EL (cell line): Measurements from ENCODE around the gene ADCY6.

Experiments
- DNase-seq: peaks from one replicate; pipeline ENCODE4 v3.0.0-alpha.2; 2016

ADCY6 gene

DNA sequence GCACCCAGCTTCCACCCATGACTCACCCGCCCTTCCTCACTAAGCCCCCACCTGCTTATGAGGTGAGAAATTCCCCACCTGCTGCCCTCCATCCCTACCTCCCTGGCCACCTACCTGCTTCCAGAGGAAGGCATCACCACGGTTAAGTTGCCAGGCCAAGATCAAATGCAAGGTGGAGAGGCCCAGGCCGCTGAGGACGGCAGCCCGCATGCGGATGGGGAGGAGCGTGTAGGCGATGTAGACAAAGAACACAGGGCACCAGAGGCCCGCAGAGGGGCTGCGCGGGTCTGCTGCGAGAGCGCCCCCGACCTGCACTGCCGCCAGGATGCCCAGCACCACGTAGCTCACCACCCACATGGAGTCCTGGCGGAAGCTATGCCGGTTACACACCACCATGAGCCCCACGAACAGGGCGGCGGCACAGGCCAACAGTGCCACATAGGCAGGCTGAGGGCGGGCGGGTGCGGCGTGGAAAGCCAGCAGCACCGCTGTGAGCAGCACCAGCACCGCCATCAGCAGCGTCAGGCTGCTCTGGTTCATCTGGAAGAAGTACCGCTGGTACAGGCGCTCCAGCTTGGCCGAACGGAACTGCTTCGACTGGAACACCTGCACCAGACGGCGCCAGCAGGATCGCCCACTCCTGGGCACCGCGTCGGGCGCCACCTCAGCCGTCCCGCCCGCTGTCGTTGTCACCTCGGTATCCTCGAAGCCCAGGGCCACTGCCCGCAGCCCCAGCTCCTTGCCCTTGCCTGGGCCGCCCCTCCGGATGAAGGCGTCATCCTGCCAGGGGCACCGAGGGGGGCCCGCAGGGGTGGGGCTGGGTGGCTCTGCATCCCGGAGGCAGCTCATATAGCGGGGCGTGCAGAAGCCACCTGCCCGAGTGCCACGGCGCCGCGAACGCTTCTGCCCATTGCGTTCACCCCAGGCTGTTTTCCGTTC, 6.2 kb downstream of the ADCY6 start:
- DNase-seq = no peak

DNA sequence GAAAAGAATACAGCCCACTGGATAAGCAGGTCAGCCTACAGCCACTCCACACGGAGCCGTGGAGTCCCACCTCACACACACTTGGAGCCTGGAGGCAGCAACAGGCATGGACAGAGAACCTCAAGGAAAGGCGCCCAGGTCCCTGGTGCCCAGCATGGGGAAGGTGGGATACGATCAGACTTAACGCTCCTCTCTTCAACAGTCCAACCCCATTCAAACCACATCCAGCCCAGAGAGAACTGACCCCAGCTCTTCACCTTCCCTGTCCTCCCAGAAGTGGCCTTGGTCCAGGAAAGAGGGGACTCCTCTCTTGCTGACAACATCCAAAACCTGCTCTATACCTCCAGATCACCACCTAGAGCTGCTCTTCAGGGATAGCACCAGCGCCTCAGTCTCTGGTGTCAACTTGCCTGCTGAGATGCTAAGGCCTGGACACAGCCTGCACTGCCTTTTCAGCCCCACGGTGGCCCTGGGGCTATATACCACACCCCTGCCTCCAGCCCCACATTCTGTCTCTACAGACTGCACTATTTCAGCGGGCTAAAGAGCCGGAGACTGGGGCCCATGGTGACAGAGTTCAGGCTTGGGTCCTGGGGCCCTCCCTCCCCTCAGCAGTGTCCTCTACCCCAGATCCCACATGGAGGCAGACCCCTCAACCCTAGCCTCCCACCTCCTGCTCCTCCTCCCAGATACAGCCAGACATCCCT, 7.0 kb downstream of the ADCY6 start:
- DNase-seq = no peak

- DNase-seq = no peak
Measured at GRCh38 chr12:48780381-48781025, 8.4 kb downstream of the ADCY6 start.

DNA sequence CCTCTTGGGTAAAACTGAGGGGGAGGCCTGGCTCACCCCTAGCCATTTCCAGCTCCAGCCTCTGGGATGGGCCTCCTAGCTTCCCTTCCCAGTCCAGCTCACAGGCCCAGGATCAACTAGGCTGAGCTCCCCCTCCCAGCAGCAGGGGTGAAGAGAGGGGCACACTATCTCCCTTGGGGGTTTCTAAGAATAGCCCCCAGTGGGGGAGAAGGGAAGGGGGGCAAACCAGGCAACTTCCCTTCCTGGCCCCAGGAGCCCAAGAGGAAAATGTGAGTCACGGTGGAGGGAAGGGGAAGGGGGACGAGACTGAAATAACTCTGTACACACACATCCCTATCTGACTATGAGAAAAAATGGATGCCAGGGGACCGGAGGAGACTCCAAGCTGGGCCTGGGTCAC, 9.0 kb downstream of the ADCY6 start:
- peak; percentile 61 for DNase-seq

DNA sequence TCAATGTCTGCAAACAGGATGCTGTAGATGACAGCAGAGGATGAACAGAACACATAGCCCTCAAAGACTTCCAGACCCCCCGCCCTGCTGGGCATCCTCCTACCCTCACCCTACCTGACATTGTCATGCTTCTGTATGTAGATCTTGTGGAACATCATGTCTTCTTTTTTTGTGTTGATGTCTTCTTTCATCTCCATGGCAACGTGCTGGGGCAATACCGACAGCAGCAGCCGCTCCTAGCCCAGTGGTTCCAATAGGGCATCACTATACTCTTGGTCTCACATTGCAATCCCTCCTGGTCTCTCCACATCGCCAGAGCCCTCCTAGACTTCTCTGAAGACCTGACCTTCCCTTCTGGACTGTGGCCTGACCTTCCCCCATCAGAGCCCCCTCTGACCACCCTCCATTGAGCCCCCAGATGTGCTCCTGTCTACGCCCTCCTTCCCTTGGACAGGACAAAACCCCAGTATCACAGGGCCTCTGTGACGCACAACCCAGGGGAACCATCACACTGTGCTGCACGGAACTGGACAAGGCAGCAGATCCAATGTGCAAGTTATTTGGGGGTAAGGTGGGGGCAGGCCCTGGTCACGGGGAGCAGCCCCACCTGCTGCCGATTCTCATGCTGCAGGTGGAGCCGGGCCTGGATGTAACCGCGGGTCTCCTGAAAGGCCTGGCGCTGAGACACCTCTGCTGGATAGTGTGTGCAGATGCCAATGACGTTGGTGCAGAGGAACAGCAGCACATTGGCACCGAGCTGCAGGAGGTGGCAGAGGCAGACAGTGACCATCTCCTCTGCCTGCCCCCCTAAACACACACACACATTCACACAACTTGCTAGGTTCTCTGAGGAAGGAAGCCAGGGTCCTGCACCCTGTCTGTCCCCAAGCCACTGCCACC, 11.1 kb downstream of the ADCY6 start:
- DNase-seq = no peak

DNA sequence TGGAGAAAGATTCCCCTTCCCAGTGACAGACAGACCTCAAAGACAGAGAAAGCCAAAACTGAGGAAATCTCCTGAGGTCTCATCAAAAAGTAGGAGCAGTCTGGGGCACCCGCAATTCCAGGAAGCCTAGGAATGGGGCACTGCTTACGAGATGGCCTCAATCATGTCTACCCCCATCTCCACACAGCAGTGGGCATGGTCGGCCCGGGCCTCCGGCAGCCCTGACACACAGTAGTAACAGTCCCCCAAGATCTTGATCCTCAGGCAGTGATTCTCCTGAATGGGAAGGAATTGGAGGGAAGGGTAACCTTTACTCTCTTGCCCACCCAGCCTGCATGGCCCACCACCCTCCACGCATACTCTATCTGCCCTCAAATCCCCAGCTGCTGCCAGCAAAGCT, 11.9 kb downstream of the ADCY6 start:
- no peak for DNase-seq

- DNase-seq = no peak
Measured at GRCh38 chr12:48775991-48776649, 12.8 kb downstream of the ADCY6 start.

GRCh38 chr12:48775299-48775698, 13.6 kb downstream of the ADCY6 start:
- no peak for DNase-seq

DNA sequence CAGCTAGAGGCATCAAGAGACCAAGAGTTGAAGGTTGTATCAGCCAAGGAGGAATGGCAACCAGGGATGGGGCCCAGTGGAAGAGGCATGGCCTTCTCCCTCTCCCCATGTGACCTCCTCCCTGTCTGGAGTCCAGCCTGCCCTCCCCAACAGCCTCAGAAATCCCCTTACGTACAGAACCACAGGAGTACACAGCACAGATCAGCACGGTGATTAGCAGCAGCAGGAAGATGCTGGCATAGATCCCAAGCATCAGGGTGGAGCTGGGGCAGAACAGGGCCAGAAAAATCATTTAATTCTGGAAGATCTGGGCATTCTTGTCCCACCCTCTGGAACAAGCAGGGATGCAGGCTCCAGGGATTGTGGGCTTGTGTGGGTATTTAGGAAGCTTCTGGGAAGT, 14.4 kb downstream of the ADCY6 start:
- DNase-seq = no peak

DNA sequence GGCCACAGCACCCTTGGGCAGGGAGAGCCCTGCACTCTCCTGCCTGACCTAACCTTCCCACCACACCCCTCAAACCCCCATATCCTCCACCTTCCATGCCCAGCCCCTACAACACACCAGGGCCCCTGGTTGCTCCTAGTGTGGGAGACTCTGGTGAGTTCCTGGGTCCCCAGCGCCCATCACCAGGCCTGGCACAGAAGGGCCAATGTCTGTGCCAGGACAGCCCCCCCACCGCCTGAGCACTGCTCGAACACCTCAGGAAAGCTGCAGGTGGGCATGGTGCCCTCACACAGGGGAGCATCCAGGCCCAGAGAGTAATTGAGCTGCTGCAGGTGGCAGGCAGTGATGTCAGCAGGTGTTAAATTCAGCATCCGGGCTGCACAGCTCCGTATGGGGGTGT, 15.2 kb downstream of the ADCY6 start:
- no peak for DNase-seq

DNA sequence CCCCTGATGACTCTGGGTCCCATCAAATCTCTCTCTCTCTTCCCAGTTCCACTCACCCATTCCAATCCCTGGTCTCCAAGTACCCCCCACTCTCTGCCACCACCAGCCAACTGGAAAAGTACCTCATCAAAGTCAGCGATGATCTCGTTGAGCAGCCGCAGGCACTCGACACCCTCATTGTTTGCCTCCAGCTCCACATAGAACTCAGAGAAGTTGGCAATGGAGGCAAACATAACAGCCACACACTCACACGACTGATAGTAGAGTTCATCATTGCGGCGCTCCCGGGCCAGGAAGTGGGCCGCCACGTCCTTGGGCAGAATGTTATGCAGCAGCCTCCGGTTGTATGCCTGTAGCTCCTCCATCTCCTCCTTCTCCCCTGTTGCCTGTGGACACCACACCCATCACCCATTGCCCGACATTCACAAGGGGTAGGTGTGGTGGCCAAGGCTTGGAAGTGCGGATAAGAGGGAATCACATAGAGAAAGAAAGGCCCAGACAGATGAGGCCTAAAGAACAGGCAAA, 17.2 kb downstream of the ADCY6 start:
- DNase-seq = no peak

- DNase-seq = no peak
Measured at GRCh38 chr12:48770756-48771155, 18.1 kb downstream of the ADCY6 start.

DNA sequence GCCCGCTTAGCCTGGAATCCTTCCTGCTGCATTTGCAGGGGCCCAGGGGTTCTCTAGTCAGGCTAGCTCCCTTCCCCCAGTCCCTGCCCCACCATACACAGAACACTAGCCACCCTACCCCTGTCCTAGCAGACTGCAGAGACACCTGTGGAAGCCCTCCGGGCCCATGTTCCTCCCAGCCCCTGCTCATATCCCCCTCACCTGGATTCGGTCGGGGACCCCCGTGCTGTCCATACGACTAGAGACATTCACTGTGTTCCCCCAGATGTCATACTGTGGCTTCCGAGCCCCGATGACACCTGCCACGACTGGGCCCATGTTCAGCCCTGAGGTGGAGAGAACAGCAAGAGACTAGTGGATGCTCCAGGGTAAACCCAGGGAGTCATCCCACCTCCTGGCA, 20.2 kb downstream of the ADCY6 start:
- no peak for DNase-seq

GRCh38 chr12:48768147-48768546, 20.7 kb downstream of the ADCY6 start:
- DNase-seq = no peak

GRCh38 chr12:48767521-48767920, 21.4 kb downstream of the ADCY6 start:
- DNase-seq = no peak

- no peak for DNase-seq
Measured at GRCh38 chr12:48767047-48767446, 21.8 kb downstream of the ADCY6 start.

GRCh38 chr12:48765753-48766162, 23.1 kb downstream of the ADCY6 start:
- peak; percentile 48 for DNase-seq

GRCh38 chr12:48764521-48764920, 24.4 kb downstream of the ADCY6 start:
- DNase-seq = no peak

DNA sequence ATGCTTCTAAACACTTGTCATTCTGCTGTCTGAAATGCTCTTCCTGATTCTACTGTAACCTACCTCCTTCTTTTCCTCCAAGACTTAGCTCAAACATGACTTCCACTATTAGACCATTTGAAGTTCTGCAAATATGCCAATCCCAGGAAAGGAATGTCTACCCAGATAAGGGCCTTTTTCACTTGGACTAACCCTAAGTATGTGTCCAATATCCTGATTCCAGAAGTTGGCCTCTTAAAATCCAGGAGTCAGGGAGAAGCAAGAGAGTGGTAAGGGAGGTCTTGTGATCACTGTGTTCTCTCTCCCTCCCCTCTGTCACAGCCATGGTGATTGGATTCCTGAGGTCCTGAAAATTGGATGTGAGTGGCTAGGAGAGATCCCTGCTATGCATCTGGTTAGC, 30.2 kb downstream of the ADCY6 start:
- no peak for DNase-seq

DNA sequence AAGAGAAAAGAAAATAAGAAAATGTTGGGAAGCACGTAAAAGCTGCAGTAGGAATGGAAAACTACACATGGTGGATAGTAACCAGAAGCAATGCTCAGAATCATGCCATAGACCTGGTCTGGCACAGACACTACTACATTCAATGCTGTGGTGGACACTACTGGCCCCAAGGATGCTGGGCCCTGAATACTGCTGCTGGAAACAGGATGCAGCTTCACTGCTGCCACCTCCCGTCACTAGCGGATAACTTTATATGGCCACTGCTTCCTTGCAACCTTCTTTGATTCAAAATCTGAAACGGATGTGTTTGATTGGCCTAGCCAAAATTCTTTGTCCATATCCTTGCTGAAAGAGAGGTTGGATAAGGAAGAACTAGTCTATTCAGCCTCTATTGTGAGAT, 30.7 kb downstream of the ADCY6 start:
- DNase-seq = no peak

DNA sequence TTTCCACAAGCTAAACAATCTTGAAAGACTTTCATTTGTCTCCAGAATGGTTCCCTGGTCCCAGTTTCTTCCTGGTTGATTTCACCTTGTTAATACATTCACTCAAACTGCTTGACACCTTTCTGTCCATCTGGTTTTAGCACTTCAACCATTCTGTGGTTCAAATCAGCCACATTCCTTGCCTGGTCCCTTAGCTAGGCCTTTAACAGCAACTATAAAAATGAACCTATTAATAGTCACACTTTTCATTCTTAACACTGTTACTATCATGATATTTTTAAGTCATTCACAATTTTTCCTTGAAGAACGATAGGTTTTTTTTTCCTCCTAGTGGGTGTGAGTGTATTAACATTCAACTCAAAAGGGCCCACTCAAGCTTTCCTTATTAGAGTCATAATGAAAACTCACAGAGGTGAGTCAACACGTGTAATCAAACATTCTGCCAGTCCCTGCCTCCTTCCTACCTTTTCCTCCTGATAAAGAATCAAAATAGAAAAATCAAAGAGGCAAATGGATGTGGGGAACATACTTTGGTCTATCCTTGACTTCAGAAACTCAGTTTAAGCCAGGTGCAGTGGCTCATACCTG, 38.0 kb downstream of the ADCY6 start:
- no peak for DNase-seq
